GM21723 (cell line): ENCODE results near the gene DYSF.

ENCODE experiments used
- ATAC-seq: cut with Tn5 transposase; IDR thresholded peaks from one replicate; pipeline ENCODE4 v1.9.1; 2021; ENCODE audit warnings: mild to moderate bottlenecking, moderate library complexity; ENCODE audit not compliant: unreplicated experiment

Gene DYSF

DNA sequence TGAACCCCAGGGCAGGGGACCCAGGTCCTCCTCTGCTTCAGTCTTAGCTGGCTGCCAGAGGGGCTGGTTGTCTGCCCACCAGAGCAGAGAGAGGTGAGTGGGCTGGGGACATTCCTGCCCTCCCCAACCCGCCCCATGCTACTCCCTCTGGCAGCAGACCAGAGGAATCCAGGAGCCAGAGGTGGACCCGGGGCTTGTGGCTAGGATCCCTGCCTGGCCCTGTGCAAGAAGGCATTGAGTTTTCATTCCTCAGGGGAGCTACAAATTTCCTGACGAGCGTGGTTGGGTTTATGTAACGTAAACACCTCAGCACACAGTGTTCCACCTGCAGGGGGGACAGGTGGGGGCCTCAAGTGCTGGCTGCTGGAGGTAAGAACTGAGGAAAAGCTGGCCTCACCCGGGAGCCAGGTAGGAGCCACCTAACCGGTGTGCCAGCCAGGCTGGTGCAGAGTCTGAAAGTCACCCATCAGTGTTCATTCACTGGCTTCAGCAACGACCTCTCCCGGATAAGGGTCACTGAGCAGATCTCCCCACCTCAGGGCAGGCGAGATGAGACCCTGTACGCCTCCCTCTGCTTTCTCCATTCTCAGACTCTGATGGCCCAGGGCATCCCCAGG is 246.8 kb downstream of the DYSF start:
- no peak for ATAC-seq

DNA sequence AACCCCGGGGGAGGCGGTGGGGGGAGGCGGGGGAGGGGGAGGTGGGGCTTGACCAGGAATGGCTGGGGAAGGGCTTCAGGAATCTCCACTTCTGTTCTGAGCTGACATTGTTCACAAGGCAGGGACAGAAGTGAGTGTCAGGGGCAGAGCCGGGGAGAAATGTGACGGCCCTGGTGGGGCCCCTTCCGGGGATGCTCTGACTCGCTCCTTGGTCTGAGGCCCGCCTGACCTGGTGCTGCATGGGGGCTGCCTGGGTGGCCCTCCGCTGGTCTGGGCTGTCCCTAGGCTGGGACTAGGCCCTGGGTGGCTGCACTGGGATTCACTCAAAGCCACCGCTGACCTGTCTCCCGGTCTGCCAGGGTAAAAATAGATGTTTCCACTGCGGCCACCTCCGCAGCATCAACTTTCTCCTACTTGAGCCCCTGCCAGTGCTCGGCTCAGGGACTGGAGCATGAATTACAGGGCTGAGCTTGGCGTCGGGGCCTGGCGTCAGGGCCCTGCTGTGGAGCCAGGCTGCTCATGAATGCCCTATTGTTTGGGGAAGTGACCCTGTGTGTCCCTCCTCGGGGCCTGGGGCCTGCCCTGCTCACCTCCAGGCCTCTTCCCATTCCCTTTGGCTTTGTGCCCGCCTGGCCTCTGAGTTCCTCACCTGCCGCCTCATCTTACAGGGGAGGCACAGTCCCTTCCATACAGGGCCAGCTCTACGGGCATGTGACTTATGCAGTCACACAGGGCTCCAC is 247.5 kb downstream of the DYSF start:
- ATAC-seq = no peak

DNA sequence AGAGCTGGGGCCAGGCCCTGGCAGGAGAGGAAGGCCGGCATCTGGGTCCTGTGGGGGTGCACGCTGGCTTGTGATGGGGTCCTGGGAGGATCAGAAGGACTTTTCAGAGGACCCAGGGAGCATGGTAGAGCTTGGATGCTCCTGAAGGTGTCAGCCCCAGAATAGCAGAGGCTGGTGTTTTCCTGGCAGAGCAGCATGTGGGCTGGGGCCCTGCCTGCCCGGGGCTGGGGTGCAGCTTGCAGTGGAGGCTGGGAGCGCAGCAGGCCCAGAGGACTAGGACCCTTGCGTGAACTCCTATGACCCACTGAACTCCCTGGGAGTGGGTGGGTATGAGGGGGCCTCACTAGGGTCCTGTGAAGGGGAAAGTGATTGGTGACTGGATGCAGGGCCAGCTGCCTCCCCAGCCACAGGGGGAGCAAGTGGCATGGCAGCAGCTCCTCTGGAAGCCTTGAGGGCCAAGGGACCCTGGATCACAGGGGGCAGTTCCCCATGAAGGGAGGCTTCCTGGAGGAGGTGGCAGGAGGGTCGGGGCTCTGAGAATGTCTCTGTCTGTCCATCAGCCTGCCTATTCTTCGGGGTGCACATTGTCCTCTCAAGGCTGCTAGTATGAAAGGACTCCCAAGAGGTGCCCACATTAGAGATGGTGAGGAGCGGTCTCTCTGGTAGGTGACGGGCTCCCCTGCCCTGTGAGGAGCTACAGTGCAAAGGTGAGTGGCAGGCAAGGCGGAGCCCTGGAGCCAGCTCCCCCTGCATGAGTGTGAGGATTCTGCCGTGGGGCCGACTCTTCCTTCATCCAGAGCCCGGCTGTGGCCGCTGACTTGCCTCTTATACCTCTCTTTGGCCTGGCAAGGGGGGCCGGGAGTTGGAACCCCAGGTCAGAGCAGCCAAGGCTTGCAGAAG is 249.0 kb downstream of the DYSF start:
- ATAC-seq = no peak

DNA sequence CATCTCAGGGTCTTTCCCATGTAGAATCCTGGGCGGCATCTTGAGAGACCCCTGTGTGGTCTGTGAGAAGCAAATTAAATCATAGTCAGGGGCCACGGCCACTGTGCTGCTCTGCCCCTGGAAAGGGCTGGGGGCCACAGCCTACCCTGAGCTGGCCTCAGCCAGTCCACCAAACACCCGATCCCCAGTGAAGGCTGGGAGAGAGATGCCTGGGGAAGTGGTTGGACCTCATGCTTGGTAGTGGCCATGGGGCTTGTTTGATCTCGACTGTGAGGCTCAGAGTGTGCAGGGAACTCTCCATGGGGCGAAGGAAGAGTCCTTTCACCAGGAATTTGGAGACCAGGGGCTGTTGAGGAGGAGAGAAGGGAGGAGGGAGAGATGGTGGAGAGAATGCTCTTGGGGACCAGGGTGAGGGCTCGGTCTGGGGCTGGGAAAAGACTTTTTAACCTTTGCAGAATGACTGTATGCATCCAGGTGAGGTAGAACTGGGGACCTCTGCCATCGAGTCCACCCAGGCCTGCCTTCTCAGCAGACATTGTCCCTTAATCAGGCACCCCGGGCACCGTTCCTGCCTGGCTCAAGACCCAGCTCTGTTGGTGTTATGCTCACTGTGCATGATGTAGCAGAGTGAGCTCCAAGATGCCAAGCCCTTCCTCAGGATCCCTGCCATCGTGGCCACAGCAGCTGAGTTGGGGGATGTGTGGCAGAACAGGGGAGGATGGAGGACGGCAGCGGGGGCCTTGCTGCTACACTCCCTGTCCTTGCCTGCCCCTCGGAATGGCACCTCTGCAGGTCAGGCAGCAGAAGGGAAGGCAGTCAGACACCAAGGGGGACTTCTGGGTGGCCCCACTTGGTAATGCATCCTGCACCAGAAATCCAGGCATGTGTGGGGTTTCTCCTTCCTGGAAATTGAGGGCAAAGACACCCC is 249.9 kb downstream of the DYSF start:
- ATAC-seq = no peak

DNA sequence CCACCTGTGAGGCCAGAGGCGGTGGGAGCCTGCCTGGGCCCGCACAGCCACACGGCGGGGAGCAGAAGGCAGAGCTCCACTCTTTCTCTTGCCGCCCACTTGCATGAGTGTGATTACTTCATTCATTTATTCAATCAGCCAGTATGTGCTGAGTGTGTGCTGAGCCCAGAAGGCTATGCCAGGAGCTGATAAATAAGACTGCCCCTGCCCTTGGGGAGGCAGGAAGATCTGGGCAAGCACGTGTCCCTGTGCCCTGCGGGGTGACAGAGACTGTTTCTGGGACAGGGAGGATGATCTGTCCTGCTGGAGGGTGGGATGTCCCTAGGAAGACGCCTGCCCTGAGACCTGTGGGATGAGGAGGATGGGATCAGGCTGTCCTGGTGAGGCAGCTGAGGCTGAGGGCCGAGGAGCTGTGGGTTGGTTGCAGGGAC is 250.8 kb downstream of the DYSF start:
- ATAC-seq = no peak

DNA sequence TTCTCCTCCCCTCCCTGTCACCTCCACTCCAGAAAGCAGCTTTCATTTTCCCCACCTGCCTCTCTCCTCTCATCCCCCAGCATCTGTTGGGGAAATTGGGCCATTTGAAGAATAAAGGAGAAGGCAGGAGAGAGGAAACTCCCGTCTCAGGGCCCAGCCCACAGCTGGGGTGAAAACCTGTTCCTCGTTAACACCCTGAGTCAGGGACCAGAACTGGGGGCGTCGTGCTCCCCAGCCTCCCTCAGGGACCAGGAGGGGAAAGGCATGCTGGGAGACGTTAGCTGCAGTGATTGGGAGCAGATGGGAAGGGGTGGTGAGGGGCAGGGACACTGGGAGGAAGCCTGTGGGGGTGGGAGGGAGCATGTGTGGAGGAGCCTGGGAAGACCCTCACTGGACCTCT is 251.3 kb downstream of the DYSF start:
- ATAC-seq = no peak

DNA sequence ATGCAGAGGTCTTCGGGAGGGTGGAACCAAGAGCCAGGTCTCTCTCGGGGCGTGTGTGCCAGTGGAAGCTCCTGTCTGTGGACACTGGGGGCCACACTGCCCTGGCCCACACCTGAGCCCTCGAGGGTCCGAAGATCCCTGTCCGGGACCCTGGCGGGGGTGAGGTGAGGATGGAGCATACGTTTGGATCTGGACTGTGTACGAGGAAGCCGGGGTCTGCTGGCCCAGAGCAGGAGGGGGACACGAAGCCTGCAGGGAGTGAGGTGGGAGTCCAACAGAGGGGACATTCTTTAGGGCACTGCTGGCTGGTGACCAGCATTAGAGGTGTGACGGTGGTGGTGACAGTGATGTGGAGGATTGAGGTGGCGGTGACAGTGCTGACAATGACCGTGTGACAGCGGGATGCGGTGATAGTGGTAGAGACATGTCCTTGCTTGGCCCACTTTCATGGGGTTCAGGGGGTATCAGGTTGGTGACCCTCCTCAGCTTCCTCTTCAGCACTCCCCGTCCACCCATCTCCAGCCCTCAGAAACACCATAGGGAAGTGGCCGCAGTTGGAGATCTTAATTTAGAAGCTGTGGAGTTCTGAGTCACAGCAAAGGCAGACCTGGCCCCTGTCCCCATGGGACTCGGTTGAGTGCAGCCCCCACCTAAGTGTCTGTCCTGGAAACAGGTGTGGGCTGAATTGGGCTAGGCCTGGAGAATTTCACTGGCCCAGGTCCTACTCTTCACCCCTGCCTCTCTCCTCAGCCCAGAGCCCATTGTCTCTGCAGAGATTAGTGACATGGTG is 252.0 kb downstream of the DYSF start:
- ATAC-seq = no peak

DNA sequence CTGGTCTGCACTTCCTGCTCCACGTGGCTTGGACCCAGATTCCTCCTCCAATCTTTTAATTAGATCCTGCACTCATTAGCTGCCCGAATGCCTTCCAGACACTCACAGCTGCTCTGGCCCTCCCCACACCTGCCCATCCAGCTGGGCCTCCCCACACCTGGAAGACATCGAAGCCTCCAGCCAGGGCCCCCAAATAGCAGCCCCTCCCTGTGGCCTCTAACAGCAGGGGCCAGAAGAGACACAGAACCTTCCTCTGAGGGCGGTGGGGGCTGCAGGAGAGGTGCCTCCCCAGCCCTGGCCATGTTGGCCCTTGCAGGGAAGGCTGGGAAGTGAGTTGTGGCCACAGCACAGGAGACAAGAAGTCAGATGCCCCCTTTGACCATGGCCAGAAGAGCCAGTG is 252.8 kb downstream of the DYSF start:
- ATAC-seq = no peak

DNA sequence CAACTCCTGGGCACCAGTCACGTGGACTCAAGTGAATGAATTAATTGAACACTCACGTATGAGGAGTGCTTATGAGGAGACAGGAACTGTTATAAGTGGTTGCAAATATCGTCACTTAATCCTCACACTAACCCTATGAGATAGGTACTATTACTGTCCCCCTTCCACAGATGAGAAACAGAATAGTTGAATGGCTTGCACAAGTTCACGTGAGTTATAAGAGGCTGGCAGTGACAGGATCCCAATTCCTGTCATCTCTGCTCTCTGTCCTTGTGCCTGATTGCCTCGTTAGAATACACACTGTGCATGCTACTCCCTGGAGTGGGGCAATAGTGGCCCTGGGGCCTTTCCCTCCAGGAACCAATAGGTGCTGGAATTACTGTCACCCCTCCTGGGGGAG is 253.5 kb downstream of the DYSF start:
- no peak for ATAC-seq

DNA sequence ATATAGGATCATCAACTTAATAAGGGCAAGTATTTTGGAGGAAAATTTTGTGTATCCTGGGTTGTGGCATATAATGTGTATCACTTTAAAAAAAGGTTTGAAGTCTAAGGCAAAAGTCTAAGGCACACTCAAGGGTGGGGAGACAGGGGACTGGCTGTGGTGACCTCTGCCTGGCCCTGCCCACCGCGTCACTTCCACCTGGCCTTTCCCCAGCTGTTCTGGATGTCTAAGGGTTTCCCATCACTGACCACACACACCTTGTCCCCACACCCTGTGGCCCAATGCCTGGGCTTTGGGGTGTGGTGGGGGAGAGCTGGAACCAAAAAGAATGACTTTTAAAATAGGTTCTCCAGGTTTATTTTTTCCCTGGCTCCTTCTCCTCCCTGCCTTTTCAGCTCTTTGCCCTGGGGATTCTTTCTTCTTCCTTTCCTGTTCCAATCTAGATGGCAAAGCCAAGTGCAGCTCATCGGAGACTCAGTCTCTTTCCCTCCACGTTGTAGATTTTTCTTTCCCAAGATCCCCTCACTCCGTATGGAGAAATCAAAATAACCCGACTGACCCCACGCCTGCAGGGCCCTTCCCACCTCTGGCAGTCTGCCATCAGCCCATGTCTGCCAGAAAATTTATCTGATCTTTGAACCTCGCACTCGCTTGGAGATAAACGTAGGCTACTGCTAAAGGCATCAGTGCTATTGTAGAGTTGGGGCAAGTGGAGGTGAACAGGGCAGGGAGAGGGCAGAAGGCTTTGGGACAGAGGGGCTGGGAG is 257.2 kb downstream of the DYSF start:
- ATAC-seq = no peak

DNA sequence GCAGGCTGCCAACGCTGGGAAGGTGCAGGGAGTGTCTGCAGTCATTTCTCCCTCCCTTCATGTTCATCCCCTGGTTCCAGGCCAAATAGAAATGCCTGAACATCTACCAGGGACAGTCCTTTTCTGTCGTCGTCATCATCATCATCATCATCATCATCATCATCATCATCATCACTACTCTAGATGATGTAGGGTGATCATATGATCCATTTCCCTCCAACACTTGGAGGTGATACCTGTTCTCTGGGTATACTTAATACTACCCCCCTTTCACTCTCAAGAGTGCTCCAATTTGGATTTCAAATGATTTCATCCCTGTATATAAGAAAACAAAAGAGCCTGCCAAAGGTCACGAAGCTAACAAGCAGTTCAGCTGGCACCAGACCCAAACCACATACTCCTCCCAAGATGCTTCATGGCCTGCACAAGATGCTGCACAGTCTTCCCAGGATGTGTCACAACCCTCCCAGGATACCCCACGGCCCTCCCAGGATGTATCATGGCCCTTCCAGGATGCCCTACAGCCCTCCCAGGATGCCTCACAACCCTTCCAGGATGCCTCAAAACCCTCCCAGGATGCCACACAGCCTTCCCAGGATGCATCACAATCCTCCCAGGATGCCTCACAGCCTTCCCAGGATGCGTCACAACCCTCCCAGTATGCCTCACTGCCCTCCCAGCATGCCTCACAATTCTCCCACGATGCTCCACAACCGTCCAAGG is 257.9 kb downstream of the DYSF start:
- ATAC-seq = no peak

DNA sequence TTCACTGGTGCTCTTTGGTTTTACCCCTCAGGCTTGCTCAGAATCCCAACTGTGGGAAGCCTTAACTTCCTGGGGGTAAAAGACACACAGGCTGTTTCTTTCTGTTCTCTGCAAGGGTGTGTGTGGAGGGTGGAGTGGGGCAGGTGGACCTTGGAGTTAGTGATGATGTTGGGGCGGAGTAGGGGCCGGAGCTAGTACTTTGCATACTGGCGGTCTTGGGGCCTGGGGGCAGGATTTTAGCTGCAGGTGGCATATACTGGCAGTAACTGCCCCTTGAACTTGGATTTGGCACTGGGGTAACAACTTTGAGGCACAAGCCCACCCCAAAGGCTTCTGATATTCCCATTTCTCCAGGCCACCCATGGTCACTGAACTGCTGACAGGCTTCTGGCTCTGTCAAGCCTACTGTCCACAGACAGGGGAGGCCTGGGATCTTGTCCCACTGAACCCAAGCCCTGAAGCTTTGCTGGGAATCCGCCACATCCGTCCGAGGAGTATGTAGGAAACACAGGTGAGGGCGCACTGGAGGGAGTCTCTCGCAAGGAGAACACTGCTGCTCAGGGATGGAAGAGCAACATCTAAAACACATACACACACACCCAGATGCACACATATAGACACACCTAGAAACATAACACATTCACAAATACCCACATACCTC is 258.9 kb downstream of the DYSF start:
- ATAC-seq = no peak

DNA sequence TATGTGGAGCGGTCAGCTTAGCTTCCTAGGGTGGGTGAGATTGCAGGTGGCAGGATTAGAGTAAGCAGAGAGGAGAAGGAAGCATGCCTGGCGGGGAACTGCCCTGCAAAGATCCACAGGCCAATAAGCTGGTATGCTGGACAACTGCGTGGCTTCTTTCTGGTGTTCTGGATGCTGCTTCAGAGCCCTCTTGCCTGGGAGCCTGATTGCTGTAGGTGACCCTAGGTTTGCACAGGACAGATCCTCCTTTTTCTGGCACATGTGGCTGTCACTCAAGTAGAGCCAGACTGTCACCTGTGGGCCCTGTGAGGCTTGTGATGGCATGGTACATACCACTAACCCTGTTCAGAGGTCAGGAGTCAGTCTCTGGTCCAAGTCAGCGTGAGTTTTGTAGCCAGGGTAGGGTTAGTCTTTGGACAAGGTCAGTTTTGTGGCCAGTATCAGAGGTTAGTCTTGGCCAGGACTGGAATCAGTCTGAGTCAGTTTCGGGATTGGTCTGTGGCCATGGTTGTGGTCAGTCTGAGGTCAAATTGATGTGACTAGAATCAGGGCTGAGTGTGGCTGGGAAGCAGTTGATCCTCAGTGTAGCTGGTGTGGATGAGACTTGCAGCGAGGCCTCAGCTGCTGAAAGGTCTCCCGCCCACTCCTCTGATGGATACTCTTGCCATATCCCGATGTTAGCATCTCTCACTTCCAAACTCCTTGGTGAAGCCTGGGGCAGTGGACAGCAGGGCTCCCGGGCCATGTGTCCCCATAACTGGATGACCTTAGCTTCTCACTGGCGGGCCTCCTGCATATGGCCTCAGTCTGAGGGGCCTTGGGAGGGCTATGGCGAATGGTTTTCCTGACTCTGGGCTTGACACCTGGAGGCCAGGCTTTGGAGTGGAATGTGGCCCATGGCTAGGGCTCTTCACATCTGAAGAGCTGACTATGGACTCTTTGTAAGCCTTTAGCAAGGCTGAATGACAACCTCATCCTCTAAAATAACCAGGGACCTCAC is 260.5 kb downstream of the DYSF start:
- ATAC-seq = no peak

DNA sequence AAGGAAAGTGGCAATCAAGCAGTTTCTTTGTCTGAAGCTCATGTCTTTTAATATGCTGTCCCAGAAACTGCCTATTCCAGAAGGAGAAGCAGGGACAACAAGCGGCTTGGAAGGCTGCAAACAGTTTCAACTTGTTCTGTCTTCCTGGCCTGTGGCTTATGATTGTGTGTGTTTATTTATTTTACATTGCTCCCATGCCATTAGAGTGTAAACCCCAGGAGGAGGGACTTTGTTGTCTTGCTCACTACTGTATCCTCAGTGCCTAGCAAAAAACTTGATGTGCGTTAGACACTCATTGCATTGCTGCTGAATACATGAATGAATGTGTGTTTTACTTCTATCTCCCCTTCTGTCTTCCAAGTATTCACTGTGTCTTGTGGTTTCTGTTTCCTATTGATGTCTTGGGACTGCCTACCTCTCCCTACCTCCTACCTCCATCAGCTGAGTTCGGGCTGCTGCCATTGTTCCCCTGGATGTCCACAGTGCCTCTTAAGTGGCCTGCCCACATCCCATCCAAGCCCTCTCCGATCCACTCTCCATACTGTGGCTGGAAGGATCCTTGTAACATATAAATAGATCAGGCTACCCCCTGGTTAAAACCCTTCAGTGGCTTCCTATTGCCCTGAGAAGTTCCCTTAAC is 261.4 kb downstream of the DYSF start:
- no peak for ATAC-seq

DNA sequence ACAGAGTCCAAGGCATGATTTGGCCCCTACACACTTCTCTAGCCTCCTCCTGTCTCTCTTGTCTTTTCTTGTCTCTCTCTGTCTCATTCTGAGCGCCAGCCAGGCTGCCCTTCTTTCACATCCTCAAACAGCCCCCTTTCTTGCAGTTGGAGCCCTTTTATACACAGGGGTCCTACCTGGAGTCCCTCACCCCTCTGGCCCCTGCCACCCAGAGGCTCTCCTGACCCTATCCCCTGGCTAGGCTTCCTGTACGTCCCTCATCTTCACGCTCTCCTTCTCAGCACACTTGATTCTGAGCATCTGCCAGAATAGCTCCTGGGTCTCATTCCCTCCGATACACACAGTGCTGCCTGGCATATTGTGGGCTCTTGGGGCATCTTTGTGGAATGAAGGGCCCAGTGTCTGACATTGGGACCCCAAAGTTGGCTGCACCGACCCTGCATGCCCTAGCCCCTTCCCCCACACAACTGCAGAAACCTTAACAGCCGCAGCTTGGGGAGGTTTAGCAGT is 261.9 kb downstream of the DYSF start:
- no peak for ATAC-seq
